HepG2 (cell line): ENCODE results near the gene RSAD1. TPM values are rescaled to one million over a fixed set of nuclear protein-coding genes. Genes with fewer than 3 reads are reported as not detected.

Experiments
- ATAC-seq: fragments of 200-7000 bp; cut with Tn5 transposase; 3 replicates; pipeline ENCODE4 v1.9.1; 2020; ENCODE audit warnings: mild to moderate bottlenecking, moderate library complexity
- BruUV-seq: library from RNA; stranded (reverse); fragments of 400-500 nt; replicated peaks from 2 replicates; lab custom pipeline; 2021; lab: Mats Ljungman, UMichigan
- CTCF ChIA-PET: fragments of 300-600 bp; formaldehyde crosslinking; extraction: SDS; loops from one replicate; lab custom pipeline; 2021; ENCODE audit warnings: low total read pairs, inconsistent platforms, low intra/inter-chr PET ratio; lab: Yijun Ruan, JAX
- POLR2A ChIA-PET: fragments of 350-600 bp; sonication (Branson Sonifier 250); formaldehyde crosslinking; loops from one replicate; lab custom pipeline; 2020; ENCODE audit warnings: antibody characterized with exemption, inconsistent platforms; lab: Yijun Ruan, JAX
- DNase-seq: peaks from one replicate; pipeline ENCODE4 v3.0.0-alpha.2; 2015; ENCODE audit warnings: low spot score
- FAIRE-seq: peaks from 3 replicates; lab custom pipeline; 2011; peaks lifted over from hg19 to GRCh38; lab: Jason Lieb, UNC
- H2AFZ ChIP-seq: one replicate; pipeline ENCODE4 v1.6.1; 2011; ENCODE audit warnings: low read length, inconsistent platforms
- H3K27ac ChIP-seq: fragments of 300-600 bp; 3 replicates; pipeline ENCODE4 v1.8.0; 2011; ENCODE audit warnings: mixed run types, mild to moderate bottlenecking, mixed read lengths, low read length, inconsistent platforms; ENCODE audit not compliant: insufficient read depth; ENCODE audit errors: extremely low read length
- H3K27me3 ChIP-seq, 2 experiments: fragments of 200-600 bp in 1 of 2; 2 replicates in 1 of 2; 3 replicates in 1 of 2; pipeline versions ENCODE4 v1.6.0 to v1.8.0; 2011; ENCODE audit warnings: low read length in 2 of 2, mild to moderate bottlenecking in 2 of 2, moderate library complexity in 2 of 2, inconsistent platforms in 1 of 2; ENCODE audit not compliant: insufficient read depth in 2 of 2, control insufficient read depth in 1 of 2
- H3K36me3 ChIP-seq, 2 experiments: fragments of 200-600 bp in 1 of 2; replicated peaks in 1 of 2; 2 replicates in 1 of 2; 3 replicates in 1 of 2; pipeline versions ENCODE4 v1.5.1 to v1.8.0; 2011; ENCODE audit warnings: low read length in 2 of 2, inconsistent platforms in 1 of 2; ENCODE audit not compliant: insufficient read depth in 2 of 2, control insufficient read depth in 1 of 2
- H3K4me1 ChIP-seq: 2 replicates; pipeline ENCODE4 v1.5.1; 2012; ENCODE audit warnings: low read length, inconsistent platforms; ENCODE audit not compliant: insufficient read depth
- H3K4me2 ChIP-seq: 2 replicates; pipeline ENCODE4 v1.6.0; 2011; ENCODE audit warnings: low read depth, low read length, inconsistent platforms
- H3K4me3 ChIP-seq, 3 experiments: fragments of 200-600 bp in 1 of 3; sonication (generic), shearing (Covaris generic) in 1 of 3; replicated peaks in 1 of 3; 2 replicates each; pipeline ENCODE4 v1.5.1; 2011 to 2016; ENCODE audit warnings: low read length in 3 of 3, inconsistent platforms in 2 of 3, low read depth in 2 of 3, mild to moderate bottlenecking in 2 of 3, control low read depth in 1 of 3, mixed read lengths in 1 of 3; ENCODE audit not compliant: insufficient read depth in 1 of 3
- H3K79me2 ChIP-seq: one replicate; pipeline ENCODE4 v1.6.1; 2011; ENCODE audit warnings: low read length, inconsistent platforms; ENCODE audit not compliant: insufficient read depth
- H3K9ac ChIP-seq: 2 replicates; pipeline ENCODE4 v1.6.0; 2011; ENCODE audit warnings: mild to moderate bottlenecking, low read depth, low read length, inconsistent platforms; ENCODE audit not compliant: insufficient read depth
- H3K9me3 ChIP-seq: 2 replicates; pipeline ENCODE4 v1.5.1; 2012; ENCODE audit warnings: mild to moderate bottlenecking, low read length
- H4K20me1 ChIP-seq: 2 replicates; pipeline ENCODE4 v1.6.0; 2011; ENCODE audit warnings: inconsistent platforms, mild to moderate bottlenecking, low read length, moderate library complexity; ENCODE audit not compliant: insufficient read depth
- AGO2 ChIP-seq: fragments of 200-400 bp; formaldehyde crosslinking; optimal IDR thresholded peaks from 2 replicates; pipeline ENCODE3; 2017; ENCODE audit warnings: mild to moderate bottlenecking, low read depth, low read length, moderate library complexity
- ARID3A ChIP-seq: IDR thresholded peaks from 2 replicates; pipeline ENCODE4 v1.6.1; 2012; ENCODE audit warnings: low read depth, low read length, improper control_type of control experiment
- ATRX ChIP-seq: sonication (generic); formaldehyde crosslinking; IDR thresholded peaks from 2 replicates; pipeline ENCODE4 v1.4.0; 2020; ENCODE audit warnings: missing genetic modification reagents, borderline replicate concordance
- CERS6 ChIP-seq: sonication (generic); formaldehyde crosslinking; IDR thresholded peaks from 2 replicates; pipeline ENCODE4 v1.5.0; 2020; ENCODE audit warnings: missing genetic modification reagents
- ESRRA ChIP-seq: sonication (generic); formaldehyde crosslinking; IDR thresholded peaks from 2 replicates; pipeline ENCODE4 v1.5.1; 2020; ENCODE audit warnings: mild to moderate bottlenecking, low read depth, missing genetic modification reagents
- GFI1 ChIP-seq: sonication (generic); formaldehyde crosslinking; IDR thresholded peaks from 2 replicates; pipeline ENCODE4 v1.5.0; 2020; ENCODE audit warnings: missing genetic modification reagents, mild to moderate bottlenecking, borderline replicate concordance
- PLRG1 ChIP-seq: fragments of 450-650 bp; conservative IDR thresholded peaks from 2 replicates; pipeline ENCODE4 v1.6.1; 2016
- ZNF138 ChIP-seq: sonication (generic); formaldehyde crosslinking; IDR thresholded peaks from 2 replicates; pipeline ENCODE4 v1.5.0; 2020; ENCODE audit warnings: mild to moderate bottlenecking, low read depth, missing genetic modification reagents
- ZNF468 ChIP-seq: sonication (generic); formaldehyde crosslinking; IDR thresholded peaks from 2 replicates; pipeline ENCODE4 v1.8.0; 2022; ENCODE audit warnings: mild to moderate bottlenecking, moderate library complexity, missing genetic modification reagents
- ZNF773 ChIP-seq: sonication (generic); formaldehyde crosslinking; IDR thresholded peaks from 2 replicates; pipeline ENCODE4 v1.4.0; 2020; ENCODE audit warnings: missing genetic modification reagents, borderline replicate concordance
- ZNF800 ChIP-seq: sonication (generic); formaldehyde crosslinking; IDR thresholded peaks from 2 replicates; pipeline ENCODE4 v1.4.0; 2020; ENCODE audit warnings: missing genetic modification reagents
- ZNF841 ChIP-seq: sonication (generic); formaldehyde crosslinking; IDR thresholded peaks from 2 replicates; pipeline ENCODE4 v1.8.1; 2023; ENCODE audit warnings: missing genetic modification reagents, borderline replicate concordance
- WGBS: methylation state at CpG from one replicate; pipeline ENCODE4 v1.1.6; 2017; ENCODE audit warnings: low lambda C conversion rate; 5-methylcytosine and 5-hydroxymethylcytosine counted together
- in situ Hi-C: cut with HindIII; loops from 2 replicates; pipeline ENCODE4 v1.10.0; 2017; ENCODE audit warnings: low pct_unique_long_range_greater_than_20kb; ENCODE audit not compliant: extremely low pct_ligation_motif_present
- intact Hi-C: fragments of 100-400 bp; cut with micrococcal nuclease; formaldehyde crosslinking; loops from one replicate; pipeline ENCODE4 v1.10.0; 2022; ENCODE audit not compliant: unreplicated experiment
- polyA plus RNA-seq, 8 experiments: library from polyadenylated mRNA; depleted of rRNA in 3 of 8; stranded (reverse) in 7 of 8; unstranded in 1 of 8; fragments of >200 nt; fragmentation: Illumina TruSeq in 4 of 8; extraction: Trizol in 4 of 8; gene quantifications; 2 replicates each; pipeline versions ENCODE4 v1.2.1 to v1.2.3, GENCODE V29; 2011 to 2016; ENCODE audit warnings: low read depth in 4 of 8, missing spikeins in 1 of 8, mixed read lengths in 1 of 8; ENCODE audit not compliant: insufficient read depth in 1 of 8
- total RNA-seq, 5 experiments: library from RNA; depleted of rRNA; stranded (reverse); fragments of >200 nt; fragmentation: Illumina TruSeq; extraction: Trizol; gene quantifications; 2 replicates each; pipeline ENCODE4 v1.2.3, GENCODE V29; 2016; ENCODE audit warnings: low read depth in 1 of 5

RSAD1 gene
- total and polyA plus RNA-seq, 2 of the 13 experiments (the other 11 are each of a cell fraction or from before 2014, with no cell fraction given), result 22.7 to 27.7 TPM

- no peak for TF ChIP-seq ZNF800
- TF ChIP-seq PLRG1, result no peak
- TF ChIP-seq ZNF773, result no peak
- no peak for TF ChIP-seq ZNF138 (CRISPR knock-in tag)
- no peak for TF ChIP-seq ZNF468
- TF ChIP-seq ATRX, result no peak
Observed at GRCh38 chr17:50465635-50466034, 13.0 kb upstream of the RSAD1 start (continued).

GRCh38 chr17:50466371-50467113 is 12.1 kb upstream of the RSAD1 start:
- in situ Hi-C loops, result no loop called here
- Histone ChIP-seq H3K27me3 (no peaks in the 10 kb centered on the region), H3K9ac (no peak overlapping the region), H3K4me2 (no peak overlapping the region), H3K79me2 (no peaks in the 10 kb centered on the region), H3K27ac (no peak overlapping the region), H3K4me1 (no peaks in the 10 kb centered on the region), H2AFZ (no peak overlapping the region), H3K36me3 (peaks cover 12 to 18% of the 10 kb centered on the region in 2 experiments), H4K20me1 (no peaks in the 10 kb centered on the region), H3K9me3 (no peaks in the 10 kb centered on the region), H3K4me3 (no peak overlapping the region)
- ChIA-PET POLR2A (no interaction called here), CTCF (no interaction called here)
- no TSS peak for BruUV-seq
- FAIRE-seq, result no peak
- no peak for DNase-seq
- intact Hi-C loops, result no loop called here
- no peak for TF ChIP-seq ARID3A
- TF ChIP-seq GFI1 (CRISPR knock-in tag), result no peak
- TF ChIP-seq ZNF841 (CRISPR knock-in tag), result no peak
- TF ChIP-seq AGO2, result peak; percentile 27
- TF ChIP-seq CERS6 (CRISPR knock-in tag), result no peak
- no peak for TF ChIP-seq ESRRA (CRISPR knock-in tag)
- no peak for ATAC-seq
- WGBS, result 94% methylated on average over 9 of the region's 9 CpGs
